Stimulated activated CD4-positive, alpha-beta T cell treated with anti-CD3 and anti-CD28 coated beads, Interleukin-4, amount 100 ng/mL, for 1 hour (primary cell): ENCODE measurements around the gene ACTN1.
A peak's percentile ranks its signal among the peaks of the same experiment; 100 is the strongest.
"Not testable (repeated sequence)": the region's sequence is repeated elsewhere in the genome, so short reads cannot be mapped to it uniquely, and the experiment has no call there.

Source experiments
- DNase-seq: peaks from one replicate; pipeline ENCODE4 v3.0.0-alpha.2; 2020

Gene ACTN1

DNA sequence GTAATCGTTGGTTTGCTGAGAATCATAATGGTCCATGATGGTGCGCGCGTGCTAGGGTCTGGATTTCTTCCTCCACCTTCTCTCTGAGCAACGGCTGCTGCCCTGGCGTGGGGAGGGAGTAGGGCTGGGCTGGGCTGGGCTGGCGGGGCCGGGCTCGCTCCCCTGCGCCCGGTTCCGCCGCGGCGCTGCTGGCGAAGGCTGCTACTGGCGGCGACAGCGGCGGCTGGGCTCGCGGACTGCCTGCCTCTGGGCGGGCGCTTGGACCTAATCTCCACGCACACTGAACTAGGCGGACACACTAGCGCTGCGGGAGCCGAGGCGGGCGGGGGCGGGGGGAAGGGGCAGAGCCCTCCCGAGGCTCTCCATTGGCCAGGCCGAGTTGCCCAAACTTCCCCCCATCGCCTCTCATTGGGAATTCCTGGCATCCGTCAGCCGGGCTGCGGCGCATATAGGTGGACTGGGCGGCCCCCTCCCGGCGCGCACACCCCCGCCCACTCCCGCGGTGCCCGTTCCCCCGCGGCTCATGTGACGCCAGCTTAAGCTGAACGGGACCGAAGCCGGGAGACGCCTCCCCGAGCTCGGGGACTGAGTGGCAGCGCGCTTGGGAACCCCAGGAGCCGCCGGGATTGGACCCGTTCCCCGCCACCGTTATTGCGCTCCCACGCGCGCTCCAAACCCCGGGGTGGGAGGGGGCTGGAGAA, at the start of gene ACTN1:
Gene ACTN1 (minus strand): TSS at position 282 of the 701 bp plus-strand sequence. CDS start 246 bp downstream, at position 36.
- DNase-seq, result peak; percentile 68

DNA sequence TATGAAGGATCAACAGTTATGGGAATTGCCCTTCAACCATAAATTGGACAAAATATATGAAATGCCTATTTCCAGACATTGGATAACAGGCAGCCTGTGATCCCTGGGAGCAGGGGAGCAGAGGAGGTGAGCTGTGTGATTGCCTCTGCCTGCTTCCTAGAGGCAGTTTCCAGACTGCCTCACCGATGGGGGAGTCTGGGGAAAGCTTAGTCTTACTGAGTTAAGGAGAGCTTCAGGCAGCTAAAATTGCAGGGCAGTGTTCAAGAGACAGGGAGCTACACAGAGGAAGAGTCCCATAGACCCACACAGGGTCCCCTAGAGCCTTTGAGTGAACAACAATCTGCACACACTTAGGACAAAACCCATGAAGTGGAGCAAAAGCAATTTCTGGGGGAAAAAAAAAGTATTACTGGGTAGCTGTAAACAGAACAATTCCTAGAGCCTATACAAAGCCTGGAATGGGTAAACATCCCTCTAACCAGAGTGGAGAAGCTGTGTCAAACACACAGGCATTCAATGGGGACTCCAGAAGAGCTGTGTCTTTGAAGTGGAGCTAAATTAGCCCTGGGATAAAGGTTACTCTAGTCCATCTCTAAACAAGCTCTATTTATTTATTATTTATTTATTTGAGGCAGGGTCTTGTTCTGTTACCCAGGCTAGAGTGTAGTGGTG, 48.3 kb upstream of the ACTN1 start:
- DNase-seq, result no peak

DNA sequence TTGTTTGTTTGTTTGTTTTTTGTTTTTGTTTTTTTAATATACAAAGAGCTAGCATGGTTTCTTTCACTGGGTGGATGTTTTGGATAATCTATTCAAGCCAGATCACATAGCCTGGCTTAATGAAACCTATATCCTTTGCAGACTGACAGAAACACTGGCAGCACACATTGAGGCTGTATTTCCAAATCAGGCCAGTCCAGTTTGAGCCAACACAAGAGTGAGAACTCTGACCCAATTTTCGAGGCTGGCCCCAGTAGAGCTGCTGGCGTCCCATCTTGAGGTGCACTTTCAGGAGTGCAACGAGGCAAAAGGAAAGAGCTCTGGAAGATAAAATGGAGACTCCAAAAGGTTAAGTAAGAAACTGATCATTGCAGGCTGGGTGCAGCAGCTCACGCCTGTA, 43.9 kb upstream of the ACTN1 start:
- no peak for DNase-seq

DNA sequence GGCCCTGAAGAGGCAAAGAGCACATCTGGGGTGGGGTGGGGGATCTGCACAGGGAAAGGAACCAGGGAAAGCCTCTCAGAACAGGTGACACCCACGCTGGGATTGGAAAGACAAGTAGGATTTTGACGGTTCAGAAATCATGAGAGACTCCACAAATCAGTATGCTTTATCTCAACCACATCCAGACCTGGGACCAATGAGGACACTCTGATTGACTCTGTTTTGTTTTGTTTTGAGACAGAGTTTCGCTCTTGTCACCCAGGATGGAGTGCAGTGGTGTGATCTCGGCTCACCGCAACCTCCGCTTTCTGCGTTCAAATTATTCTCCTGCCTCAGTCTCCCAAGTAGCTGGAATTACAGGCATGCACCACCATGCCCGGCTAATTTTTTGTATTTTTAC, 43.0 kb upstream of the ACTN1 start:
- not testable (repeated sequence) for DNase-seq

DNA sequence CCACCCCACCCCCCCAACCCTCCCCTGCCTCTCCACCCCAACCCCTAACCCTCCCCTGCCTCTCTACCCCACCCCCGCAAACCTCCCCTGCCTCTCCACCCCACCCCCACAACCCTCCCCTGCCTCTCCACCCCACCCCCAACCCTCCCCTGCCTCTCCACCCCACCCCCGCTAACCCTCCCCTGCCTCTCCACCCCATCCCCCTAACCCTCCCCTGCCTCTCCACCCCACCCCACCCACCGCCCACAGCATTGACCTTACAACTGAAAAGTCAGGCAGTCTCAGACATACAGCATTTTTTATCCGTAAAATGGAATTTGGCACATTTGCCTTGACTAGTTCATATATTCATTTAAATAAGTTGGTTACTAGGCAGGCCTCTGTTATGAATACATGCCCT, 38.6 kb upstream of the ACTN1 start:
- no peak for DNase-seq

DNA sequence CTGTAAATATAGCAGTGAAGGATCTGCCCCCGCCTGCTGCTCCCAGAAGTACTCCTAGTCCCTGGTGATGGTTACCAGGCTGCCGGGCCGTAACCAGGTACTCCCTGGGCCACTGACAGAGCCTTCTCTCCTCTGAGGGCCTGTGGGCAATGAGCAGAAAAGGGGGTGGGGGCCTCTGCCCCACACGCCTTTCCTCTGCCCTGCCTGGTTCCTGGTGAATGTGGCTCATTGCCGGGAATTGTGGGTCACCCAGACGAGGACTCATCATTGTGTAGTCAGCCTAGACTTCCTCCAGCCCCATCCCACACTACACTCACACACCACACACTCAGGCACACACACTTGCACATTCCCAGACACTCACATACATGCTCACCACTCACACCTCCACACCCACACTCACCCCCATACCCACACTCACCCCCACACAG, 35.7 kb upstream of the ACTN1 start:
- DNase-seq, result no peak

DNA sequence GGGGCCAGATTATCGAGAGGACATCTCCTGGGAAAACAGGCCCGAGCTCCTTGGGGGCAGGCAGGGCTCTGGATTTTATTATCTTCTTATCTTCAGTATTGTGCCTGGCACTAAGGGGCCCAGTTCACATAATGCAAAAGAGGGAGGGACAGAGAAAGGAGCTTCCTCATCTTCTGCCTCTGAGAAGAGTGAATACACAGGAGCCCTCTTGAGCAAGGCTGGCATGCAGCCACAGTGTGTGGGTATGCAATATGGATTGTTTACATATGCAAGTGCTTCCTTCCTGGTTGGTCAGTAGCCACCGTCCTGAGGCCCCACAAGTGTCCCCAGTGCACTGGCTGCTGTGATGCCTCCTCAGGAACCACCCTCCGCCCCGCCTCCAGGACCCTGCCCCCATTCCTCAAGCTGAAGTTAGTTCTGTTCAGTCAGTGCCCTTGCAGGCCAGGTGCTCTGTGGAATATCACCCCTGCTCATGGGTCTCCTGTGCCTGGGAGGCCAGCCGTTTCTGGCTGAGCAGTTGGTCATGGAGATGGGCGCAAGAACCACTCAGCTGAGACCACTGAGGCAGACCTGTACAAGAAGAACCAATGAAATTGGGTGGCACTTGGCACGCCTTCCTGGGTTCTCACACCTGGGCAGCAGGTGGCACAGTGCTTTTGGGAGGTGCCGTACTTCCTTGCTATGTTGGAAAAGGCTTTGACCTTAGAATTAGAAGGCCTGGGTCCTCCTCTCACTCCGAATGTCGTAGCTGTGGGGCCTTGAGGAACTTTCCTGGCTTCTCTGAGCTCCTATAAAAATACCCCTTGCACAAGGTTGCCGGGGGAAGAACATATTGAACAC, 35.1 kb upstream of the ACTN1 start:
- no peak for DNase-seq

DNA sequence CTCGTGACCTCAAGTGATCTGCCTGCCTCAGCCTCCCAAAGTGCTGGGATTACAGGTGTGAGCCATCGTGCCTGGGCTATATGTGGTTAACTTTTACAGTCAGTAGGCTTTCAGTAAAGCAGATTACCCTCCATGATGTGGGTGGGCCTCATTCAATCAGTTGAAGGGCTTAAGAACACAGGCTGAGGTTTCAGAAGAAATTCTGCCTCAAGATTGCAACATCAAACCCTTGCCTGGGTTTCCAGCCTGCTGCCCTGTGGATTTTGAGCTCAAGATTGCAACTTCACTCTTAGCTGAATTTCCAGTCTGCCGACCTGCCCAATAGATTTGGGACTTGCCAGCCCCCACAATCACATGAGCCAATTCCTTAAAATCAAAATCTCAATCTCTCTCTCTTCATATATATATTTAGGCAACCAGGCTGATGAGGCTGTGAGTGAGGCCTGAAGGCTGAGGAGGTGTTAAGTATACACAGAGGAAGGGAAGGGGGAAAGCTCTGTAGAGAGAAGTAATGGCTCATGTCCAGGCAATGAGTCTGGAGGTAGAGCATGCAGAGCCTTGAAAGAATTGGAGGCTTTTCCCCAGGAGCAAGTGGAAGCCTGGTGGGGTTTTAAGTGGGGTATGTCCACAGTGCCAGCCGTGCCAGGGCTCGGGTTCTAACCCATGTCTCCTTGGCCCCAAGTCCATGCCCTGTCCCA, 33.3 kb upstream of the ACTN1 start:
- no peak for DNase-seq

DNA sequence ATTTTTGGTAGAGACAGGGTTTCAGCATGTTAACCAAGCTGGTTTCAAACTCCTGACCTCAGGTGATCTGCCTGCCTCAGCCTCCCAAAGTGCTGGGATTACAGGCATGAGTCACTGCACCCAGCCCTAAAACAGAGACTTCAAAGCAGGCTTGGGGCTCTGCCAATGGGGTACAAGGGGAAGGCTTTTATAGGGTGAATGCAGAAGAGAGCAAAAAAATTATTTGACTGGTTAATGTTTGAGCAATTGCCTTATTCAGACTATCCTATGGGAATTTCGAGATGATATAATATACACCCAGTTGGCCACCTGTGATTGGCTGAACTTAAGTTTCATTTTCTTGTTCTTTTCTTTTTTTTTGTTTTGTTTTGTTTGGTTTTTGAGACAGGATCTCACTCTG, 31.5 kb upstream of the ACTN1 start:
- DNase-seq, result no peak

DNA sequence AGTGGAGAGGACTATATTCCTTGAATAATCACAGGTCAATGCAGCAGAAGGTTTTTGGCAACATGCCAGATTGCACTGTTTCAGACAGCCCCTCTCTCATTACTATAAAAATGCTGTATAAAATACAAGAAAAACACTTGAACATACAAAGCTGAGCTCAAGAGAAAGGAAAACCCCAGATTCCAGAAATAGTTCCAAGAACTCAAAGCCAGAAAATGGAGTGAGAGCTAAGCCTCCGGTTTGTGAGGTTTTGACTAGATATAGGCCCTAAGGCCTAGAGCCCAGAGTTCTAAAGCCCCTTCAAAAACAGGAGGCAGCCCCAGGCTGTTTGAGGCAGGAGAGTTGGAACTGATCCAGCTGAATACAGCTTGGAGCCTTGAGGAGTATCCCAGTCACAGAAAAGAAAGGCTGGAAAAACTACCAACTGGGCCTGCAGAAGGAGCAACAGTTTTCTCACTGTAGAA, 29.4 kb upstream of the ACTN1 start:
- no peak for DNase-seq

DNA sequence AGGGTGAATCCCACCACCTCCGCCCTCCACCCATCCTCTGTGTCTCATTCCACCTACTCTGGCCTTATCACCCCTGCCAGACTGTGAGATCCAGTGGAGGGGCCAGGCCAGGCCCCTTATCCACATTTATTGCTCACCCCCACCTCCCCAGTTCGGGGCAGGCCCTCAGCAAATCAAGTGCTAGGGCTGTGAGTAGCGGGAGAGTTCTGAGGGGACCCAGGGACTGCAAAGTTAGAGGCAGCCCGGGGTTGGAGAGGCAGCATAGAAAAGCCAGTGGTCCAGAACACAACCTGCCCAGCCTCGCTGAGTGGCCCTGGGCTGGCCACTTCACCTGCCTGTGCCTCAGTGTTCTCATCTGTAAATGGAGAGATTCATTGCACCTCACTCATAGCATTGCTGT, 27.2 kb upstream of the ACTN1 start:
- no peak for DNase-seq

DNA sequence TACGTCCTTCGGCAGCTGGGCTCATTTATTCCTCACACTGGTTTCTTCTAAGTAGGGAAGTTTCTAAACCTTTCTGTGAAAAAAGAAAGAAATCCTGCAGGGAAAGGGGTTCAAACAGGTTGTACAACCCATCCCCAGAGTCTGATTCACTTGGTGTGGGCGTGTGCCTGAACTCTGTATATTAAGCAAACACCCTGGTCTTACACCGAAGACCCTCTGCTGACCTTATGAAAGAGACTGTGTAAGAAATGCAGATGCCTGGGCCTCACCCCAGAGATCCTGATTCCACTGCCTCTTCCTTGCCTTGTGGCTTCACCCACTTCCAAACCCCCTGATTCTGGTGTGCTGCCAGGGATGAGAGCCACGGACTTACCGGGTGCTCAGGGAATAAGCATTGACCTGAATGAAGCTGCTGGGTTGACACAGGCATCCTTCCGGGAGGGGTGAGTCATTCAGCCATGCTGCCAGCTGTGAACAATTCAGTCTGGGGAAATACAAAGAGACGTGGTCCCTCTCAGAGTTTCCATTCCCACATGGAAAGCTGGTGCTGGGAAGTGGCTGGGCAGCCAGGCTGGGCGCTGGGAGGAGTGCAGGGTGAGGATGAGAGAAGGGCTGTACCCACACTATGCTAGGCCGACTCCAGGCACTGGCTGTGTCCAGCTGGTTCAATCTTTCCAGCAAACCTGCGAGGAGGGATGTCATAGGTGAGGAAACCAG, 26.5 kb upstream of the ACTN1 start:
- no peak for DNase-seq

DNA sequence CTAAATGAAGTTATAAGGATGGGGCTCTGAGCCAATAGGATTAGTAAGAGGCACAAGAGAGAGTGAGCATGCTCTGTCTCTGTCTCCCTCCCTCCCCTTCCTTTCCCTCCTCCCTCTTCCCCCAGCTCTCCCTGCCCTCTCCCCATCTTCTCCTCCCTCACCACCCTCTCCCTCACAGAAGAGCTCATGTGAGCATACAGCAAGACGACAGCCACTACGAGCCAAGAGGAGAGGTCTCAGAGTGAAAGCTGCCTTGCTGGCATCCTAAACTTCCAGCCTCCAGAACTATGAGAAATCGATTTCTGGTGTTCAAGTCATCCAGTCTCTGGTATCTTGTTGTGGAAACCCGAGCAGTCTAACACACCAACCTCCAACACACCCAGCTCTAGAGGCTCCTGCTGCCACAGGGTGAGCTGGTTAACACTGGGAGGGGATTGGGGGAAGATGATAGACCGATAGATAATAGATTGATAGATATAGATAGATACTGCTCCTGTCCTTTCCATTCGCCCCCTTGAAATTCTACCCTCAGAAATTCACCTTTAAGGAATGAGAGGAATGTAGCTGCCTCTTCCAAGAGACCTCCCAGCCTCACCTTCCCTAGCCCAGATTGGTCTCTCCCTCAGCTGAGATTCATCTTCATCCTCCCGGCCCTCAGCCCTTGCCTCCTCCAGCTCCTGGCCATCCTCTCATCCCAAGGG, 25.8 kb upstream of the ACTN1 start:
- no peak for DNase-seq

DNA sequence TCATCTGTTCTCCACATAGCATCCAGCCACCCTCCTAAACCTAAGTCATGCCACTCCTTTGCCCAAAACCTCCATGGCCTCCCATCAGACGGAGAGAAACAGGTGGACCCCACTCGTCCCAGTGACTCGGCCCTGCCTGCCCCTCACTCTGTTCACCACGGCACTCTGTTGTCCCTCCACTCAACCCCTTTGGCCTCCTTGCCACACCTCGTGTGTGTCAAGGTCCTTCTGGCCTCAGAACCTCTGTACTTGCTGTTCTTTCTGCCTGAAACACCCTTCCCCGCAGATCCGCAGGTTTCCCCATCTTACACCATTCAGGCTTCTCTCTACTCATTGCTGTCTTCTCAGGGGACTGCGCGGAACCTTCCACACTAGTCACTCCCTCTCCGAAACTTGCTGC, 24.5 kb upstream of the ACTN1 start:
- DNase-seq, result no peak

DNA sequence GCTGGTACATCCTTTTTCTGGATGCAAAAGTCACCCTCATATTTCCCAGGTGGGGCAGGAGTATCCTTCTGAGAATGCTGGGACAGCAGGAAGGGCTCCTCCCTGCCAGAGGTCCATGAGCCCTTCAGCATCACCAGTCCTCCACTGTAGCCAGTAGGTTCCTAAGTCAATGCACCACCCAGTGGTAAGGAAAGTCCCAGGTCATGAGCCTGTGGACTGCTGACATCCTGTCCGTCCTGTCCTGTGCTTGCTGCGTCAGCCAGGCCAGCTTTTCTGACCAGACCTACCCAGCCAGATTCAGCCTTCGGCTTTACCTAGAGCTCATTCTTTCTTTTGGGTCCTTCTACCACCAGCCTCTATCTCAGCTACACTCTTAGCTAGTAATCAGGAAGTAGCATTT, 23.0 kb upstream of the ACTN1 start:
- DNase-seq, result no peak

DNA sequence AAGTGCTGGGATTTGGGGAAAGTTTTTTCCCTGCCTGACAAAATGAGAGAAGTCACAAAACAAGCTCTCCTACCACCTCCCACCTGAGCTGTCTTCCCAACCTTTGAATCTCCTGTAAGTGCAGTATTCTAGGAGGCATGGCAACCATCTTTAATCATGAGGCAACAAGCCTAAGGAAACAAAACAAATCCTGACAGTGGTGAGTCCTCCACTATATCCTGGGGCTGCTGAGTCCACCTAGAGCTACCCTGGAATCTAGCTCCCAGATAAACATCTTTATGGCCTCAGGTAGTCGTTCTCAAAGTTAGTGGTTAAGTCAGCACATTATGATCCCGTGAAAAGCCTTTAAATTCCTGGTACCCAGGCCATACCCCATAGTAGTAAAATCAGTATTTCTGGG, 22.3 kb upstream of the ACTN1 start:
- DNase-seq, result no peak

DNA sequence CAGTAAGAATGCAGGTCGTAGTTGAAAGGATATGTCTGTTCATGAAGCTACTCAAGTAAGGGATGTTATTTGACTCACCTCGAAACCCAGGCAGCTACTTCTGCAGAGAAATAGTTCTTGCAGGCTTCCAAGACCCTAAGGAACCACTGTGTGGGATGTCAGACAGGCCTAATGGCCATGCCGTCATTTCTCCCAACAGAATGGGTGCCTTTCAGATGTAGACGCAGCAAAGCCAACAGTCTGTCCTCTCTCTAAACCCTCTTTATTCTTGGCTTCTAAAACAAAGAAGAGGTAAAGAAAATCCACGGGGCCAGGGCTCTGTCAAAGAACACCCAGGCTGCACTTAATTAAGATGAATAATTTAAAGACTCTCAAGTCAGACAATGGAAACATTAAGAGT, 19.0 kb upstream of the ACTN1 start:
- no peak for DNase-seq

DNA sequence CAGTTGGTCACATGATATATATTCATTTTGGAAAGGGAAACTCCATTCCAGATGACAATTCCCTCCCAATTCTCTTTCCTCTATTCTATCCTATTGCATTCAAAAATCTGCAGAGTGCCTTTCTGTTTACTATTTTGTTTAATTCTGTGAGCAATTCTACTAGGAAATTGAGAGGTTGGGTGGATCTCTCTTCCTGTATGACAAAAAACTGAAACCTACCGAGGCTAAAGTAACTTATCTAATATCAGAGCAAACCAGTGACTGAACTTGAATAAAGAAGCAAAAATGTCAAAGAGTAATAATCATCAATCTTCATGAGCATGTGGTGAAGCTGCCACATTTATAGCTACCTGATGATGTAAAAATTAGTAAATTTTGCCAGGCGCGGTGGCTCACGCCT, 16.6 kb upstream of the ACTN1 start:
- no peak for DNase-seq

DNA sequence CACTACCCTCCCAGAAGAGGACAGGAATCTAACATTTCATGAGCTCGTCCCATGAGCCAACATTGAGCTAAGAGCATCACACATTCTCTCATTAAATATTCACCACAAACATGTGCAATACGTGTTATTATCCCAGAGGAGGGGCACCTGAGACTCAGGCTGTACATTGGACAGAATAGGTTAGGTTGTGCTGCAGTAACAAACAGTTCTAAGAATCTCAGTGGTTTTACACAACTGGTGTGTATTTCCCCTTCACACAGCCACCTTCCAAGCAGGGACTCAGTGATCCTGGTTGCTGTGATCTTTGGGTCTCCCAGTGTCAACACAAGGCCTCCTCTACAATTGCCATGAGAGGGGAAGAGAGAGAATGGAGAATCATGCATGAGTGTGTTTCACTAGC, 15.0 kb upstream of the ACTN1 start:
- DNase-seq, result no peak

DNA sequence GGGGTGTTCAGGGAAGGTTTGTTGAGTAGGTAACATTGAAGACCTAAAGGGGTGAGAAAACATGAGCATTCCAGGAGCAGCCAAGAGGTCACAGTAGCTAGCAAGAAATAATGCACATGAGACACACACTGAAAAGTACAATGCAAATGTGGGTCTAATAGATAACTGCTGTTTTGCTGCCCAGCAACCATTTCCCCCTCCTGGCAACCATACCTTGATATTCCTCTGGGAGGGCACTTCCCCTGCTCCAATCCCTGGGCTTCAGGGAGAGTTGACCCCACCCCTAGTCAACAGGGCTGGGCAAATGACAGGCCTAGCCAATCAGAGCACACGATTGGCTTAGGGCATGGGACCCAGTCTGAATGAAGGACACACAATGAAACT, 8.5 kb upstream of the ACTN1 start:
- DNase-seq, result no peak

DNA sequence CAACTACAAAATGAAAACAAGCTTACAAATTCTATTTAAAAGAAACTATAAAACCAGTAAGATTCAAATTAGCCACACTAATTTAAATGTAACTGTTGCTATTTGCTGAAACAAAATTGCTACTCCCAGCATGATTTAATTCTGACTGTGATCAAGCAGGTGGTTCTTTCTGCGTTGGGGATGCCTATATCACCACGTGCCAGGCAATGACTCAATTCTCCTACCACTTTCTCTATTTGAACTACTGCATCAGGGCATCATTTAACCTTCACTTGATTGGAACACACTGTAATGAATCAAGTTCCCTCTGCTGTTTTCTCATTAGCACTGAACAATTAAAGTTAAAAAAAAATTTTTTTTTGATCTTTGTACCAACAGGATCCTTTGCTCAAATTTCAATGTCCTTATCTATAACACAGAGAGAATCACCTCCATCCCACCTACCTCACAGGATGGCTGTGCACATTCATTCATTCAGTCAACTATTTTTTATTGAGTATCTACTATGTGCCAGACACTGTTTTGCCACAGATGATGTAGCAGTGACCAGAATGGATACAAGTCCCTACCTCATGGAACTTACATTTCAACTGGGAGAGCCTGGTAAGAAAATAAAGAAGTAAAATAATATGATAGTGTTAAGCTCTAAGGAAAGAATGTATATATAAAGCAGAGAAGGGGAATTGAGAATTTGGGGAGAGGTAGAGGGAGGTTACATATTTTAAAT, 8.0 kb upstream of the ACTN1 start:
- no peak for DNase-seq
